Measurements from ENCODE around the gene LKAAEAR1.
A peak's percentile ranks its signal among the peaks of the same experiment; 100 is the strongest.

The LKAAEAR1 gene

GRCh38 chr20:64057628-64058498 lies 26.3 kb downstream of the LKAAEAR1 start:
- DNase-seq: peak; percentile 44 to 88 (median 78)
- intact Hi-C loops (cut with DNase I): no loop called here

- peak in 1 of 42 donors; percentile 32 for DNase-seq
- intact Hi-C loops (cut with DNase I): no loop called here
Observed at GRCh38 chr20:64056889-64057627, 27.1 kb downstream of the LKAAEAR1 start.

GRCh38 chr20:64056639-64056888 lies 27.6 kb downstream of the LKAAEAR1 start:
- no peak for DNase-seq
- intact Hi-C loops (cut with DNase I): no loop called here

- intact Hi-C loops (cut with DNase I): no loop called here
- DNase-seq: no peak
Observed at GRCh38 chr20:64055893-64056638, 28.1 kb downstream of the LKAAEAR1 start.

- intact Hi-C loops (cut with DNase I): no loop called here
- DNase-seq: no peak
Observed at GRCh38 chr20:64055396-64055892, 28.8 kb downstream of the LKAAEAR1 start.

GRCh38 chr20:64053841-64054661 lies 30.1 kb downstream of the LKAAEAR1 start:
- intact Hi-C loops (cut with DNase I): no loop called here
- DNase-seq: no peak

- intact Hi-C loops (cut with DNase I): no loop called here
- no peak for DNase-seq
Observed at GRCh38 chr20:64052987-64053840, 31.0 kb downstream of the LKAAEAR1 start.

- intact Hi-C loops (cut with DNase I): no loop called here
Observed at GRCh38 chr20:64052326-64052722, 31.9 kb downstream of the LKAAEAR1 start.

GRCh38 chr20:64051561-64052325 lies 32.5 kb downstream of the LKAAEAR1 start:
- no peak for DNase-seq
- intact Hi-C loops (cut with DNase I): no loop called here

More at GRCh38 chr20:64052326-64052722, 31.9 kb downstream of the LKAAEAR1 start:
- no peak for DNase-seq

- no peak for DNase-seq
- intact Hi-C loops (cut with DNase I): no loop called here
Observed at GRCh38 chr20:64051033-64051452, 33.2 kb downstream of the LKAAEAR1 start.

GRCh38 chr20:64050261-64051032 lies 33.8 kb downstream of the LKAAEAR1 start:
- no peak for DNase-seq
- intact Hi-C loops (cut with DNase I): no loop called here

GRCh38 chr20:64049878-64050260 lies 34.3 kb downstream of the LKAAEAR1 start:
- intact Hi-C loops (cut with DNase I): no loop called here
- DNase-seq: no peak

- no peak for DNase-seq
Observed at GRCh38 chr20:64049060-64049877, 34.9 kb downstream of the LKAAEAR1 start, which contains the start of gene SOX18. Gene SOX18 (minus strand): TSS chr20:64049639. CDS start chr20:64049516, 123 bp downstream.

GRCh38 chr20:64048402-64049044 lies 35.7 kb downstream of the LKAAEAR1 start:
- intact Hi-C loops (cut with DNase I): no loop called here
- DNase-seq: no peak

More at GRCh38 chr20:64049060-64049877, 34.9 kb downstream of the LKAAEAR1 start, which contains the start of gene SOX18:
- intact Hi-C loops (cut with DNase I): no loop called here

- intact Hi-C loops (cut with DNase I): no loop called here
- DNase-seq: no peak
Observed at GRCh38 chr20:64047968-64048401, 36.2 kb downstream of the LKAAEAR1 start.
